A549 (cell line): ENCODE data around the gene RNF133.

Experiments used
- CTCF ChIP-seq: fragments of >200 bp; sonication (Bioruptor Twin); formaldehyde crosslinking; IDR thresholded peaks from 3 replicates; pipeline ENCODE4 v1.5.1; 2016
- EP300 ChIP-seq, 2 experiments: fragments of >200 bp; sonication (Bioruptor Twin); formaldehyde crosslinking; IDR thresholded peaks; 2 replicates in 1 of 2; 3 replicates in 1 of 2; pipeline ENCODE4 v1.6.1; 2016 to 2017
- FOSL2 ChIP-seq, 2 experiments: fragments of 450-650 bp in 1 of 2; fragments of >200 bp in 1 of 2; sonication (Bioruptor Twin) in 1 of 2; formaldehyde crosslinking; IDR thresholded peaks; 2 replicates each; pipeline versions ENCODE4 v1.5.0 to v1.6.1; 2016 to 2020; ENCODE audit warnings: mild to moderate bottlenecking in 1 of 2, moderate library complexity in 1 of 2
- KDM1A ChIP-seq: fragments of 200-600 bp; sonication (generic); IDR thresholded peaks from 2 replicates; pipeline ENCODE4 v1.6.1; 2016; ENCODE audit warnings: low read depth, mild to moderate bottlenecking
- MAX ChIP-seq: IDR thresholded peaks from 2 replicates; pipeline ENCODE4 v1.6.1; 2012
- POLR2A ChIP-seq: IDR thresholded peaks from 2 replicates; pipeline ENCODE4 v1.6.1; 2012; ENCODE audit warnings: mild to moderate bottlenecking, low read length
- SREBF2 ChIP-seq: fragments of 450-650 bp; IDR thresholded peaks from 2 replicates; pipeline ENCODE4 v1.6.1; 2014; ENCODE audit warnings: mild to moderate bottlenecking, moderate library complexity

GRCh38 chr7:122676466-122676865, 22.5 kb downstream of the RNF133 start:
- TF ChIP-seq FOSL2 (IDR thresholded peaks at IDR 0.05) (no peak), FOSL2 (CRISPR knock-in tag; IDR thresholded peaks at IDR 0.05) (no peak), POLR2A (no peak), KDM1A (no peak), EP300 (IDR thresholded peaks at IDR 0.05) (no peak), MAX (no peak), SREBF2 (no peak), CTCF (no peak)
